ENCODE data around the gene RIMOC1.
A peak's percentile ranks its signal among the peaks of the same experiment; 100 is the strongest.

RIMOC1 gene

DNA sequence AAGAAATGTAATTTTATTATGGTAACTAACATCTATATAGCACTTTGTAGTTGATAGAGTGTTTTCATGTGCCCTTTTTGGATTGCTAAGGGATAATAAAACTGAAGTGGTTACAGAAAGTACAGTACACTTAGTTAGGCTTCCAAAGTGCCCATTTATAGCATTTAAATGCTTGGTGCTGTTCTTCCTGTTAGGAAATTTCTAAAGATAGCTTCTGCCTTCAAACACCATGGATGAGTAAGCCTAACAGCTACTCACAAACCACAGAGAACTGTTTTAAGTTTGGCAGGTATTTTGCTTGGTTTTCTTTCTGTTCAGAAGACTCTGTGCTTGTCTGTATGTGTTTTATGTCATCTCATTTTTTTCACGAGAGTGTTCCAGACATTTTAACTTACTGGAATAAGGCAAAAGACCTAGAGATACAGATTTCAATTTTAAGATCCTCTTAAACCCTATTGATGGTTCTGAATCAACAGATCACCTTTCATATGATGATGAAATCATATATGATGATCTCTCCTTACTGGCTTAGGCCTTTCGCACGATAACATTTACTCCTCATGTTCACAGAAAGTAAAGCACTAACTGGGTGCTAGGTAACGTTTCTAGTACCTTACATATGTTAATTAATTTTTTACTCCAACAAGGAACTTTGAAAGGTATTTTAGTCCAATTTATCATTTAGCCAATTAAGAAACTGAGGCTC is 4.4 kb downstream of the RIMOC1 start:
- H3K4me3 ChIP-seq (ENCODE audit: low read length): no peak overlapping the region
- no peak for DNase-seq (ENCODE audit: low read depth)
- TF ChIP-seq, protein P1, sequence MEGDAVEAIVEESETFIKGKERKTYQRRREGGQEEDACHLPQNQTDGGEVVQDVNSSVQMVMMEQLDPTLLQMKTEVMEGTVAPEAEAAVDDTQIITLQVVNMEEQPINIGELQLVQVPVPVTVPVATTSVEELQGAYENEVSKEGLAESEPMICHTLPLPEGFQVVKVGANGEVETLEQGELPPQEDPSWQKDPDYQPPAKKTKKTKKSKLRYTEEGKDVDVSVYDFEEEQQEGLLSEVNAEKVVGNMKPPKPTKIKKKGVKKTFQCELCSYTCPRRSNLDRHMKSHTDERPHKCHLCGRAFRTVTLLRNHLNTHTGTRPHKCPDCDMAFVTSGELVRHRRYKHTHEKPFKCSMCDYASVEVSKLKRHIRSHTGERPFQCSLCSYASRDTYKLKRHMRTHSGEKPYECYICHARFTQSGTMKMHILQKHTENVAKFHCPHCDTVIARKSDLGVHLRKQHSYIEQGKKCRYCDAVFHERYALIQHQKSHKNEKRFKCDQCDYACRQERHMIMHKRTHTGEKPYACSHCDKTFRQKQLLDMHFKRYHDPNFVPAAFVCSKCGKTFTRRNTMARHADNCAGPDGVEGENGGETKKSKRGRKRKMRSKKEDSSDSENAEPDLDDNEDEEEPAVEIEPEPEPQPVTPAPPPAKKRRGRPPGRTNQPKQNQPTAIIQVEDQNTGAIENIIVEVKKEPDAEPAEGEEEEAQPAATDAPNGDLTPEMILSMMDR (conservative IDR thresholded peaks at IDR 0.05; ENCODE audit: low read depth, low read length): no peak

DNA sequence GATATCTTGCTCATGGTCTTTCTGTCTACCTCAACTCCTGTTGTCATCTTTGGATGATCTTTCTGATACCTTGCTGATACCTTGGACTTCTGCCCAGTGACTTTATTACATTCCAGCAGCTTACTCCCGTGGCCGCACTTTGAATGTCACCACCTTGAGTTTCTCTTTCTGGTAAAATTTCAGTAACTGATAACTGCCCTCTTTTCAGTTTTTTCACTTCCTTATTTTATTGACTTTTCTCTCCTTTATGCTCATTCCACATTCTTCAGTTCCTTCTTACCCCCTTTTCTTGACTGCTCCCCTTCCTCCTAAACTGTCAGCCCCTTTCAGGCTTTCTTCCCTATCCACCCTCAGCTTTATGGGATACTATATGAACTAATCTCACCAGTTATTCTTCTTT is 14.0 kb downstream of the RIMOC1 start:
- TF ChIP-seq, protein P1 (conservative IDR thresholded peaks at IDR 0.05; ENCODE audit: low read depth, low read length): no peak
- H3K4me3 ChIP-seq (ENCODE audit: low read length): no peak overlapping the region
- no peak for DNase-seq (ENCODE audit: low read depth)

GRCh38 chr5:41921166-41921565 is 17.0 kb downstream of the RIMOC1 start:
- DNase-seq (ENCODE audit: low read depth): no peak
- no peak overlapping the region for H3K4me3 ChIP-seq (ENCODE audit: low read length)
- TF ChIP-seq, protein P1 (conservative IDR thresholded peaks at IDR 0.05; ENCODE audit: low read depth, low read length): no peak

GRCh38 chr5:41921874-41922273 is 17.7 kb downstream of the RIMOC1 start:
- DNase-seq (ENCODE audit: low read depth): no peak
- no peak overlapping the region for H3K4me3 ChIP-seq (ENCODE audit: low read length)
- TF ChIP-seq, protein P1 (conservative IDR thresholded peaks at IDR 0.05; ENCODE audit: low read depth, low read length): no peak

DNA sequence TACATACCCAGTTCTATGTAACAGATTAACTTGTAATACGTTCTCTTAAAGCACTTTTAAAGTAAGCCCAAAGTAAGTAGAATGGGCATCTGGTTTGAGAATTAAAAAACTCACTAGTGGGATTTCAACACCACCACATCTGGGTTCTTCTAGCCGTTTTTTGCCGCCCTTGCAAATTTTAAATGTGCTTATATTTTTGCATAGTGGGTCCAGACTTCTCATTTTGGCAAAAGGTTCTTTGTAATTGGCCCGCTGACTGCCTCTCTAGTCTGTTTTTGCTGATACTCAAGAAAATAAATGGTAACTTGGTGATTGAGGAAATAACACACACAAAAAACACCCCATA is 20.4 kb downstream of the RIMOC1 start:
- DNase-seq (ENCODE audit: low read depth): no peak
- peak overlapping the region; percentile 73 for H3K4me3 ChIP-seq (ENCODE audit: low read length)
- TF ChIP-seq, protein P1 (conservative IDR thresholded peaks at IDR 0.05; ENCODE audit: low read depth, low read length): no peak

DNA sequence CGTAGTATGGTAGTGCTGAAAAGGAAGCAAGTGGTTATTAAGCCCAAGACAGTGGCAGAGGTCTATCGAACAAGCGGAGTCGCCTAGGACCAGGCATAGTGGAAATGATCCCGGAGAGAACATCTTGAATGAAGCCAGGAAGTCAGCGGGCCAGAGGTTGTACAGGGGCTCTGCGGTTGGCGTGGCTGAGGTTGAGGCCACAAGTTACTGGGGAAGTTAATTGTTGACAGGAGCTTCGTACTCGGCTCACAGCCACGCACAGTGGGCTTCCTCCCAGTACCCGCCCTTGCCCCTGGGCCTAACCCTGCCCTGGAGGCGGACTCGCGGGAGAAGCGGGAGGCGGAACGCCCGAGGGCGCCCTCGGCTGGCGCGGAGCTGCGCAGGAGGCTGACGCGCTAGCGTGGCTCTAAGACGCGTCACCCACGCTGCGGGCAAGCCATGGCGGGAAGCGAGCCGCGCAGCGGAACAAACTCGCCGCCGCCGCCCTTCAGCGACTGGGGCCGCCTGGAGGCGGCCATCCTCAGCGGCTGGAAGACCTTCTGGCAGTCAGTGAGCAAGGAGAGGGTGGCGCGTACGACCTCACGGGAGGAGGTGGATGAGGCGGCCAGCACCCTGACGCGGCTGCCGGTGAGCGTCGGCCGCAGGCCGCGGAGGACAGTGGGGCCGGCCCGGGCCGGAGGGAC is 20.9 kb downstream of the RIMOC1 start, which contains the start of gene FBXO4:
TSS of gene FBXO4 (plus strand) at position 410 of the 683 bp plus-strand sequence. CDS start at position 439, 29 bp downstream.
- peak within 1 kb of the TSS; percentile 73 for H3K4me3 ChIP-seq (ENCODE audit: low read length)
- no peak for DNase-seq (ENCODE audit: low read depth)
- TF ChIP-seq, protein P1 (conservative IDR thresholded peaks at IDR 0.05; ENCODE audit: low read depth, low read length): peak; percentile 58

DNA sequence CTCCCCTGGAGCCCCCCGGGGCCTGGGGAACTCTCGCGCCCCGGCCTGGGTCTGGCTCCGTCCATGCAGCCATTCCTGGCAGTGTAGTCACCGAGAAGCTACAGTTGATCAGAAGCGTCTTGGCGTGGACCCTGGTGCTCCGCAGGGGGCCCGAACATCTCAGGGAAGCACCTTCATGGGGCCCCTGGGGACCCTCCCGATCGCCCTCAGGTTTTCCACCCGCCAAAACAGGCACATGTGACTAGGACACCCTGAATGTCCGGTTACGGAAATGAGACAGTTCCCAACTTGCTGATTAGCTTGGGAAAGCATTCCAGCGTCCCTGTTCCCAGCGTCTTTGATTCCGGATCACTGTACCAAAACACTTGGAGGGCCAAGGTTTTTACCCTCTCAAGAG is 21.4 kb downstream of the RIMOC1 start:
- H3K4me3 ChIP-seq (ENCODE audit: low read length): peak overlapping the region; percentile 73
- TF ChIP-seq, protein P1 (conservative IDR thresholded peaks at IDR 0.05; ENCODE audit: low read depth, low read length): no peak
- DNase-seq (ENCODE audit: low read depth): no peak
